Coronary artery (tissue), 2 donors: ENCODE data around the gene TGFBR2.

ENCODE experiments used
- DNase-seq: peaks from one replicate; pipeline ENCODE4 v3.0.0-alpha.2; 2017; ENCODE audit warnings: low spot score
- H3K27ac ChIP-seq, 2 donors: fragments of 200-600 bp; sonication (generic); one replicate each; pipeline ENCODE4 v1.5.1; 2016 to 2019
- H3K4me3 ChIP-seq: fragments of 200-600 bp; sonication (generic); 2 replicates; pipeline ENCODE4 v1.5.1; 2016; ENCODE audit warnings: mild to moderate bottlenecking, moderate library complexity
- TF ChIP-seq, protein P1 (sequence below): fragments of 200-600 bp; sonication (generic); IDR thresholded peaks from one replicate; pipeline ENCODE4 v1.5.1; 2019; ENCODE audit warnings: antibody characterized with exemption

The TGFBR2 gene

DNA sequence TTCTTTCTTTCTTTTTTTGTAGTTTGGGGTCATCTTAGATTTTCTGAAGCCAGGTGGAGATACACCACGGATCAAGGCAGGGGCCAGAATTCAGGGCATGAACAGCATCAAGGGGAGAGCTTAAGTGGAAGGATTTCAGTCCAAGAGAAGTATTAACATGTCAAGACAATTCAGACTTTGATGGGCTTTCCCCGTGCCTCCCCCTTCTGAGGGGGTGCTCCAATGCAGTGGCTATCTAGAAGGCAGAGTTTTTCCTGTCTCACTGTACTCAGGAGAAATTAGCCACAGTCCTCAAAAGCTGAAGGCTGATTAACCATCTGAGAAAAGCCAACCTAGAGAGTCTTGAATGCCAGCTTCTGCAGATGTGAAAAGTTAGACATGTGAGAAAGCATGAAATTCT lies 127.3 kb downstream of the TGFBR2 start:
- TF ChIP-seq, protein P1, sequence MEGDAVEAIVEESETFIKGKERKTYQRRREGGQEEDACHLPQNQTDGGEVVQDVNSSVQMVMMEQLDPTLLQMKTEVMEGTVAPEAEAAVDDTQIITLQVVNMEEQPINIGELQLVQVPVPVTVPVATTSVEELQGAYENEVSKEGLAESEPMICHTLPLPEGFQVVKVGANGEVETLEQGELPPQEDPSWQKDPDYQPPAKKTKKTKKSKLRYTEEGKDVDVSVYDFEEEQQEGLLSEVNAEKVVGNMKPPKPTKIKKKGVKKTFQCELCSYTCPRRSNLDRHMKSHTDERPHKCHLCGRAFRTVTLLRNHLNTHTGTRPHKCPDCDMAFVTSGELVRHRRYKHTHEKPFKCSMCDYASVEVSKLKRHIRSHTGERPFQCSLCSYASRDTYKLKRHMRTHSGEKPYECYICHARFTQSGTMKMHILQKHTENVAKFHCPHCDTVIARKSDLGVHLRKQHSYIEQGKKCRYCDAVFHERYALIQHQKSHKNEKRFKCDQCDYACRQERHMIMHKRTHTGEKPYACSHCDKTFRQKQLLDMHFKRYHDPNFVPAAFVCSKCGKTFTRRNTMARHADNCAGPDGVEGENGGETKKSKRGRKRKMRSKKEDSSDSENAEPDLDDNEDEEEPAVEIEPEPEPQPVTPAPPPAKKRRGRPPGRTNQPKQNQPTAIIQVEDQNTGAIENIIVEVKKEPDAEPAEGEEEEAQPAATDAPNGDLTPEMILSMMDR = no peak
- no peak for DNase-seq
- Histone ChIP-seq H3K4me3 (no peak overlapping the region), H3K27ac (no peak overlapping the region)

DNA sequence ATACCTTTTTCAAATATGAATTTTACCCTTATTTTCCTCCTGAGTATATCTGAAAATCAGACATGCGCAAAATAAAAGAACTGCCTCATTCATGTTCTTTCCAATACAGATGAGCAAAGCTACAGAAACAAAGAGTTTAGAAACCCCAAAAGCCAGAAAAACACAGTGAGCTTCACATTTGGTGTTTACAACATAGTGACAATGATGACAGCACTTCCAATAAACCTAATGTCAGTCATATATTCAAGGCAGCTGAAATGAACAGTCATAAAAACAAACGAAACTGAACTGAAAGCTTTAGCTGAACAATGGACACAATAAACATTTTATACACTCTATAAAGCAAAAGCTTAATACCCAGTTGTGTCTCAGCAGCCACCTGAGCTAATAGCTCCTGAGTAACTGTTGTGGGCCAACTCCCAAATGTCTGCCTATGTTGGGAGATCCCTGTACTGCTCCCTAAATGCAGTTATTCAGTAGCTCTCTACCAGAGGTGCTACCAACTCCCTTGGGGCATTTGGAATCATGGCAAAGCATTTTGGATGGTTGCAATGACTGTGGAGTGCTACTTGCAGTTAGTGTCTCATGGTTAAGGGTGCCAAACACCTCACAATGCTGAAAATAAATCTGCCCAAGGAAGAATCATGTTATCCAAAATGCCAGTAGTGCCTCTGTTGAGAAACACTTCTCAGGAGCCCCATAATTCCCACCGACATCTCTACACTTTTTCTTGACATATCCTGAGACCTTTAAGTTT lies 131.5 kb downstream of the TGFBR2 start:
- TF ChIP-seq, protein P1 = no peak
- Histone ChIP-seq H3K4me3 (no peak overlapping the region), H3K27ac (no peak overlapping the region)
- DNase-seq = no peak

DNA sequence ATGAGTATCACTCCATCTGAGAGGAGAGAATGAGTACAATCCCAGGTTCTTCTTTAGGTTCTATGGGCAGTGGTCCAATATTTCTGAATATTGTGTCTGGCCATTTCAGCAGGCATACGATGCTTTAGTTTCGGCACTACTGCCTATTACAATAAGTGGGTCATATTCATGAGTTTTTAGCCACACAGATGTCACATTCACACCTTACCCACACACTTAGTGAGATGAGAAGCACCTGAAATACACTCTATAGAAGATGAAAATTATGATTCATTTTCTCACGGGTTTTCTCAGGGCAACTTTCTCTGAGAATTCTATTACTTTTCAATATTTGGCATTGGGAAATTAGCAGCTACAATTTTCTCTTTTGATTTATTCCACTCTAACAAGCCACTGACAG lies 132.2 kb downstream of the TGFBR2 start:
- Histone ChIP-seq H3K27ac (no peak overlapping the region), H3K4me3 (no peak overlapping the region)
- DNase-seq = no peak
- TF ChIP-seq, protein P1 = no peak

DNA sequence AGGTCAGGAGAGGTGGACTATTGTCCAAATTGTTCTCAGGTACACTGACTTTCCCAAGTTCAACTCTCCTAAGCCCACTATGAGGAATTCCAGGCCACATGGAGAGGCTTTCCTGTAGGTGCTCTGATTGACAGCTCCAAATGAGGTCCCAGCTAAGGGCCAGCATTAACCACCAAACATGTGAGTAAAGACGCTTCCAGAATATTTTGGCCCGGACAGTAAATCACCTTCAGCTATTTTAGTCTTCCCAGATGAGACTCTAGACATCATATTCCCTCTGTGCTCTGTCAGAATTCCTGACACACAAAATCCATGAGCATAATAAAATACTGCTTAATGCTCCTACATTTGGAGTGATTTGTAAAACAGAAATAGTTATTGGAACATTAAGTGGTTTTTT lies 135.5 kb downstream of the TGFBR2 start:
- TF ChIP-seq, protein P1 = no peak
- Histone ChIP-seq H3K4me3 (no peak overlapping the region), H3K27ac (no peak overlapping the region)
- DNase-seq = no peak

GRCh38 chr3:30742796-30743619 lies 136.6 kb downstream of the TGFBR2 start:
- Histone ChIP-seq H3K27ac (no peak overlapping the region), H3K4me3 (no peak overlapping the region)
- DNase-seq = no peak
- TF ChIP-seq, protein P1 = no peak
